Measurements from ENCODE around the gene SAMD11.
"Not testable (repeated sequence)": the region's sequence is repeated elsewhere in the genome, so short reads cannot be mapped to it uniquely, and the experiment has no call there.

SAMD11 gene

DNA sequence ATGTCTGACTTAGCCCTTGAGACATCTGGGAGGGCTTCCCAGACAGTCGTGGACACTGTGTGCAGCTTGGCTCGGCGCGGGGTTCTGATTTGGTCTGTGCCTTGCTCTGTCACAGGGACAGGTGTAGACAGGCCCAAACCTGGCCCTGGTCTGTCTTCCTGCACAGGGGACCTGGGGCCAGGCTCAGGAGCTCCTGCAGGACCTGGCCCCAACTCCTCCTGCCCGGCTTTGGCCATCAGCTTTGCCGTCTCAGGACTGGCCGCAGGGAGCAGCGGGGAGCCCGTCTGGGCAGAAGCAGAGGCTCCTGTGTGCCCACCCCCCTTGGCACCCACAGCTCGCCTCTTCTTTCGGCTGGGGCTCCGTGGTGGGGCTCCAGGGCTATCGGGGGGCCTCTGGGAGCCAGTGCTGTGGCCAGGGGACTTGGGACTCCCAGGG, 56.4 kb downstream of the SAMD11 start:
- no peak for DNase-seq

GRCh38 chr1:980602-981395, 57.1 kb downstream of the SAMD11 start:
- DNase-seq: no peak

DNA sequence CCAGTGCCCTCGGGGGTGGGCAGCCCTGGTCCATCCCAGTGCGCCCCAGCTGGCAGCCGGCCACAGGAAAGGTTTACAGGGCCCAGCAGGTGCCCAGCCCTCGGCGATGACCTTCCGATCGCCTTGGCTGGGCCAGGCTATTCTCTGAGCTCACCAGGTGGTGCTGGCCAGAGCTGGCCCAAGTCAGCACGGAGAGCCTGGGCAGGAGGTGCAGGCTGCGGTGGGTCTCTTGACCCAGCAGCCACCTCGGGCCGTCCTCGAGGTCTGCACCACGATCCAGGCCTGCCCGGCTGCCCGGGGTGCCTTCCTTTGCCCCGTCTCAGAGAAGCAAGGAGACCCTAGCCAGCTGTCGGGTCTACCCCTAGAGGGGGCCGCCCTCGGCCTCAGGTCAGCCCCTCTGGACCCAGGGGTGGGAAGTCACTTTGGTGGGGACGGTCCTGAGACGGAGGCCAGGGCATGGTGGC, 57.8 kb downstream of the SAMD11 start:
- DNase-seq: no peak

- no peak for DNase-seq
Measured at GRCh38 chr1:981955-982558, 58.3 kb downstream of the SAMD11 start, which contains the start of gene PERM1. PERM1 (minus strand) TSS chr1:982093; CDS start chr1:981029, 1,064 bp downstream.

- DNase-seq: no peak
Measured at GRCh38 chr1:982765-983436, 59.2 kb downstream of the SAMD11 start.

DNA sequence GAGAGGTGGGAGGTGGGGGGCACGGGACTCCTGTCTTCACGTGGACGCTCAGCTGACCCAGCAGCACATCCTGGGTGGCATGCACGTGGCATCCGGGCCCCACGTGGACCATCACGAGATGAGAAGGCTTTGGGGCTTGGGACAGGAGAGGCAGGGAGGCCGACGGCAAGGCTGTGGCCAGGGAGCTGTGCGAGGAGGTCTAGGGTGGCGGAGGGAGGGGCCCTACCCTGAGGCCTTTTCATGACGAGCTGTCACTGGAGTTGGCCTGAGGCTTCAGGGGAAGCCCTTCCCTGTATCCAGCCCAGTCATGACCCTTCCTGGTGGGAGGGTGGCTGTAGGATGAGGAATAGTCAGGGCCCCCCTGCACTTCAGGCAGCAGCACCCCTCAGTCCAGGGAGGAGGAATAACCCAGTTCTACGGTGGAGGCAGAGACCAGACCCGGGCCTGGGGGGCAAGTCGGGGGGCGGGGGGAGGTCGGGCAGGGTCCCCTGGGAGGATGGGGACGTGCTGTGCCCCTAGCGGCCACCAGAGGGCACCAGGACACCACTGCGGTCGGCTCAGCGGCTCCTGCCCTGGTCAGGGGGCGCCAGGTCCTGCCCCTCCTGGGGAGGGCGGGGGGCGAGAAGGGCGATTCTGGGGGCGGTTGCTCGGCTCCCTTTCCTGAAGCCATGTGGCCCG, 60.2 kb downstream of the SAMD11 start:
- DNase-seq: peak; percentile 68

- DNase-seq: no peak
Measured at GRCh38 chr1:984476-984814, 60.7 kb downstream of the SAMD11 start.

GRCh38 chr1:985126-985525, 61.4 kb downstream of the SAMD11 start:
- no peak for DNase-seq

- DNase-seq: not testable (repeated sequence)
Measured at GRCh38 chr1:988061-988460, 64.3 kb downstream of the SAMD11 start.

GRCh38 chr1:991275-991674, 67.6 kb downstream of the SAMD11 start:
- DNase-seq: not testable (repeated sequence)

DNA sequence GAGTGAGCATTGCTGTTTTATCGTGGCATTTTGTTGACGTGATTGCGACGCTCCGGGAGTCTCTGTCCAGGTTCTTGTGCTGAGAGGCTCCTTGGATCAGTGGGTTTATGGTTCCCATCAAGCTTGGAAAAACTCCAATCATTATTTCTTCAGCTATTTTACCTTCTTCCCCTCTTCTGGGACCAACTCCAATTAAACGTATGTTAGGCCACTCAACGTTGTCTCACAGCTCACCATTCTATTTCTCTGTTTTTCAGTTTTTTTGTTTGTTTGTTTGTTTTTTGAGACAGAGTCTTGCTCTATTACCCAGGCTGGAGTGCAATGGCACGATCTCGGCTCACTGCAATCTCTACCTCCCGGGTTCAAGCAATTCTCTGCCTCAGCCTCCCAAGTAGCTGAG, 68.2 kb downstream of the SAMD11 start:
- no peak for DNase-seq

DNA sequence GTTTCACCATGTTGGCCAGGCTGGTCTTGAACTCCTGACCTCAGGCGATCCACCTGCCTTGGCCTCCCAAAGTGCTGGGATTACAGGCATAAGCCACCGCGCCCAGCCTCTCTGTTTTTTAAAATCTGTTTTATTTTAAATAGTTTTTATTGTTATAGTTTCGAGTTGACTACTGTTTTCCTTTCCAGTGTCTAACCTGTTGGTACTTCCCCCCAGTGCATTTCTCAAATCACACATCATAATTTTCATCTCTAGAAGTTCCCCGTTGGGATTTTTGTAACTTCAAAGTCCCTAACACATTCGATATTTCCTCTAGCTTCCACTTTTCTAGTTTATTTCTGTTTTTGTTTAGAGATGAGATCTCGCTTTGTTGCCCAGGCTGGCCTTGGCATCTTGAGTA, 68.6 kb downstream of the SAMD11 start:
- DNase-seq: no peak

DNA sequence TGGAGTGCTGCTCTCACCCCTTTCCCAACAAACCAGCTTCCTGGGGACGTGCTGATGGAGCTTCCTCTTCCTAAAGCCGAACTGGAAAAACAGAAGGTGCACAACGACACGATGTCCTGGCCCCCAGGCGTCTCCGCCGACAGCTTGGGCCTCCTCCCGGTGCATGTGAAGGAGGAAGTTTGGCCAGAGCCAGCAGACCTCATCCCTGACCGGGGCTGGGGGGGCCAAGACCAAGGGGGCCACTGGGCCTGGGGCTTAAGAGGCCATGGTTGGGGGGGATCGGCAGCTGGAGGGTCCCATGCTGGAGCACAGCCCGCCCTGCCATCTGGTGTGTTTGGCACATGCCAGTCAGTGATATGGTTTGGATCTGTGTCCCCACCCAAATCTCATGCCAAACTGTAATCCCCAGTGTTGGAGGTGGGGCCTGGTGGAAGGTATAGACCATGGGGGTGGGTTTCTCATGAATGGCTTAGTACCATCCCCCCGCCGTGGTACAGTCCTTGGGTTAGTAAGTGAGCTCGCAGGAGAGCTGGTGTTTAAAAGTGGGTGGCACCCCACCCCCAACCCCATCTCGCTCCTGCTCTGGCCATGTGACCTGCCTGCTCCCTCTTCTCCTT, 69.8 kb downstream of the SAMD11 start:
- DNase-seq: no peak

Measured in eye (tissue), 1 donor.